HCT116 (cell line): ENCODE measurements around the gene THPO.

Experiments
- EZH2 ChIP-seq: fragments of 200-600 bp; sonication (generic); IDR thresholded peaks from 2 replicates; pipeline ENCODE4 v1.6.1; 2017; ENCODE audit warnings: antibody characterized with exemption, mixed run types
- ZNF274 ChIP-seq: fragments of 200-500 bp; sonication (Bioruptor generic); IDR thresholded peaks from 2 replicates; pipeline ENCODE4 v1.6.1; 2014; ENCODE audit warnings: mild to moderate bottlenecking, low read depth, low read length, inconsistent platforms

DNA sequence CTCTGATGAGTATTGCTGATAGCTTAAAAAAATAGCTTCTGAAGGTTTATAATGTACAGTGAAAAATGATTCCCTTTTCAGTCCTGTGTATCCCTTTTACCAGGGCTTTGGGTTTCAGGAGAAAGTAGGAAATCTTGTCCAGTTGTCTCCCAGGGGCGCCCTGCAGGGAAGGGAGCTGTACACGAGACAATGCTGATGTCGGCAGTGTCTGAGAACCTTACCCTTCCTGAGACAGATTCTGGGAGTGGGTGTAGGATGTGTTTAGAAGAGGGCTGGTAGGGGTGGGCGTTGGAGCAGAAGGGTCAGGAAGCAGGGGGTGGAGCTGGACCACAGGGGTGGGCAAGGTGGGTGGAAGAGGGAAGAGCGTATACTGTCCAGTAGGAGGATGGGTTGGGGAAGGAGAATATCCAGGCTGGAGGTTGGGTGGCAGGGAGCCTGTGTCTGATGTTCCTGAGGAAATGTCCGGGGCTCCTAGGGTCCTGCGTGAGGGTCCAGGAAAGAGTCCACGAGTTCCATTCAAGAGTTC lies 5.6 kb downstream of the THPO start:
- TF ChIP-seq ZNF274 (no peak), EZH2 (no peak)
